NCI-H2227 (cell line): ENCODE data around the gene HCRT.
"Not testable (repeated sequence)": the region's sequence is repeated elsewhere in the genome, so short reads cannot be mapped to it uniquely, and the experiment has no call there.

Source experiments
- DNase-seq: peaks from one replicate; lab custom pipeline; 2025; ENCODE audit not compliant: unreplicated experiment; lab: John Stamatoyannopoulos, UW

HCRT gene

GRCh38 chr17:42198897-42199296, 13.6 kb upstream of the HCRT start:
- DNase-seq, result no peak

- no peak for DNase-seq
These were observed 12.4 kb upstream of the HCRT start for GRCh38 chr17:42197564-42198156.

GRCh38 chr17:42193969-42194899, 9.0 kb upstream of the HCRT start, which contains the start of gene GHDC:
GHDC (minus strand) TSS chr17:42194494; CDS start chr17:42193581, 913 bp downstream.
- peak; percentile 82 for DNase-seq

- no peak for DNase-seq
These were observed 8.1 kb upstream of the HCRT start for GRCh38 chr17:42193216-42193968.

DNA sequence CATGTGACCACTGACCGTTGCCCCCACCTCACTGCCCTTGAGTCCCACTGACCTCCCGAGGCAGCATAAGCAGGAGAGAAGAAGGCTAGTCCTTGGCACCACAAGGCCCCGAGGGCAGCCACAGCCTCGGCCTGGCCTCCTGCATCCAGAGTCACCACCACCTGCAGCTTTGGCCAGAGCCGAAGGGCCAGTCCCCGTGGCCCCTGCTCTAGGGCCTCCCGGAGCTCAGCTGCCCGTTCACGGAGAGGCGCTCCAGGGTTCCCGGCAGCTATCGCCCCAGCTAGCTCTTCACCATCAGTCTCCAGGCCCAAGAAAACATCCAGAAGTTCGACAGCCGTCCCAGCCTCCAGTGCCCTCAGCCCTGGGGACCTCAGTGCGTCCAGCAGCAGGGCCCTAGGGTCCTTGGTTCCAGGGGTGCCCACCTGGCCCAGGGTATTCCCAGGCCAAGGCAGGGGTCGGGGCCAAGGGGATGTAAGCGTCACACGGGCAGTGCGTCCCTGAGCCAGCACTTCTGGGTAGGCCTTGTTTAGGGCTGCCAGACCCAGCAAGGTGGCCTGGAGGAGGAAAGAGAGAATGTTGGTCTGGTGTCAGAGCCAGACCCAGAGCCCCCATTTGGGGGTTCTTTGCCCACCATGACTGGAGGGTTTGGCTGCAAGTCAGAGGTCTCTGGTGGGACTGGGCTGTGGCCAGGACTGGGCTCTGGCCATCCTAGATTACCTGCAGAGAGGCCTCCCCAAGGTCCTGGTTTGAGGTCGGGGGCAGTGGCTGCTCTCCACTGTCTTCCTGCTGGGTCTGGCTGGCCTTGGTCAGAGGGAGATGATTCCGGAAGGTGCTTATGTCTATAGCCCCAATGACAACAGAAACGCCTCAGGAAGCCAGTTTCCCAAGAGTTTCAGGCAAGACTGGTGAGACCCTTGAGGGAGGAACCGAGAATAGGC, 7.2 kb upstream of the HCRT start:
- DNase-seq, result no peak

- DNase-seq, result no peak
These were observed 6.0 kb upstream of the HCRT start for GRCh38 chr17:42191275-42191608.

- no peak for DNase-seq
These were observed 5.4 kb upstream of the HCRT start for GRCh38 chr17:42190491-42191274.

GRCh38 chr17:42189651-42189965, 4.4 kb upstream of the HCRT start:
- no peak for DNase-seq

- DNase-seq, result no peak
These were observed 3.7 kb upstream of the HCRT start for GRCh38 chr17:42188749-42189650.

- DNase-seq, result no peak
These were observed 2.6 kb upstream of the HCRT start for GRCh38 chr17:42187833-42188232.

DNA sequence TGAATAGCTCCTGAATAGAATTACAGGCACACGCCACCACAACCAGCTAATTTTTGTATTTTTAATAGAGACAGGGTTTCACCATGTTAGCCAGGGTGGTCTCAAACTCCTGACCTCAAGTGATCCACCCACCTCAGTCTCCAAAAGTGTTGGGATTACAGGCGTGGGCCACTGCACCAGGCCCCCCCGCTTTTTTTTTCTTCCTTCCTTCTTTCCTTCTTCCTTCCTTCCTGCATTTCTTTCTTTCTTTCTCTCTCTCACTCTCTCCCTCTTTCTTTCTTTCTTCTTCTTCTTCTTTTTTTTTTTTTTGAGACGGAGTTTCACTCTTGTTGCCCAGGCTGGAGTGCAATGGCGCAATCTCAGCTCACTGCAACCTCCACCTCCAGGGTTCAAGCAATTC, 939 bp upstream of the HCRT start:
- not testable (repeated sequence) for DNase-seq

DNA sequence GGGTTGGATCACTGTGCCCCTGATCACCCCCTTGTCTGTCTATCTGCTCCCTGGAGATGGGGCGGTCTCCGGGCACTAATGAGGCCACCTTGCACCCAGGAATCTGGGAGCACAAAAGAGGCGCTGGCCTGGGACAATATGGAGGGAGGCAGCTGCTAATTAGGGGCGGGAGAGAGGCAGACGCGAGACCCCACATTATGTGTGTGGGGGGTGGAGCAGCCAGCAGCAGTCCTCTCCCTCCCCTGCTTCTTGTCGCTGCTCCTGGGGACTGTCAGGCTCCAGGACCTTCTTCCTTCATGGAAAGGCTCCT, 324 bp upstream of the HCRT start:
- DNase-seq, result peak; percentile 56

- peak; percentile 91 for DNase-seq
These were observed 1.2 kb downstream of the HCRT start for GRCh38 chr17:42183741-42184711.

DNA sequence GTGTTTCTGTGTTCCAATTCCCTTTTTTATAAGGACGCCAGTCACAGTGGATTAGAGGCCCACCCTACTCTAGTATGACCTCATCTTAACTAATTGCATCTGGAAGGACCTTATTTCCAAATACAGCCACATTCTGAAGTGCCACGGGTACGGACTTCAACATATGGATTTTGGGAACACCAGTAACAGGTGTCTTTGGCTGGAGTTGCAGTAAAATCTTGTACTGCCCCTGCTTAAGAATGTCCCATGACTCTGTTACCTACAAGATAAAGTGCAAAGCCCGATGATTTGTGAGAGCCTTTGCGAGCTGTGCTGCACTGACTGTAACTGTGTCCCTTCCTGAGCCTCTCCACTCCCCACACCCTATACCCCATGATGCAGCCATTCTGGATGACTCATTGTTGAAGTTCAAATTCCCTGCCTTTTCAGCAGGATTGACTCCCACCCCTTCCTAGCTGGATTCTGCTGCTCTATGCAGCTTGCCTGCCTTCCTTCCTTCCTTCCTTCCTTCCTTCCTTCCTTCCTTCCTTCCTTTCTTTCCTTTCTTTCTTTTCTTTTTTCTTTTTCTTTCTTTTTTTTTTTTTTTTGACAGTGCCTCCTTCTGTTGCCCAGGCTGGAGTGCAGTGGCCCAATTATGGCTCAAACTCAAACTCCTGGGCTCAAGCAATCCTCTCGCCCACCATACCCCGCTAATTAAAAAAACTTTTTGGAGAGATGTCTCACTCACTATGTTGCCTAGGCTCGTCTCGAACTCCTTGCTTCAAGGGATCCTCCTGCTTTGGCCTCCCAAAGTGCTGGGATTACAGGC, 2.1 kb downstream of the HCRT start:
- no peak for DNase-seq

DNA sequence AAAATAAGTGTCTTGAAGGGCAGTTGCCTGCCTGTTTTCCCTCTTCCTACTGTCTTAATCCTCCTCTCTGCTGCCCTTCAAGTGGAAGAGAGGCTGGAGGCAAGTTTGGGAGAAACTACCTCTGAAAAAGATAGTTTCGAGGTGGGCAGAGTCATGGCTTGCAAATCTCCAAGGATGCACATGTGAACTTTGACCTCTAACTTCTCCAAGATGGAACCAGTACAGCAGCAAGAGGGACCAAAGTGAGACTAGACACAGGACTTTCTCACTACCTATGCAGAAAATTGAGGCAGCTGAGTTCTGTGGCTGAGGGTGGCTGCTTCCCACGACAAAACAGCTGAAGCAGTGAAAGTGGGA, 3.4 kb downstream of the HCRT start:
- no peak for DNase-seq

- peak; percentile 96 for DNase-seq
These were observed 4.1 kb downstream of the HCRT start, which contains the start of gene KCNH4 for GRCh38 chr17:42180922-42181850. KCNH4 (minus strand) TSS chr17:42181142; CDS start chr17:42180945, 197 bp downstream.
